GM18519 (cell line): ENCODE measurements around the gene ERC1.

Experiments
- ATAC-seq: cut with Tn5 transposase; IDR thresholded peaks from one replicate; pipeline ENCODE4 v1.9.1; 2021; ENCODE audit warnings: mild to moderate bottlenecking, moderate library complexity; ENCODE audit not compliant: unreplicated experiment, low FRiP score

The ERC1 gene

GRCh38 chr12:1277905-1278304 lies 286.9 kb downstream of the ERC1 start:
- no peak for ATAC-seq

GRCh38 chr12:1279050-1279449 lies 288.0 kb downstream of the ERC1 start:
- ATAC-seq, result no peak

- ATAC-seq, result no peak
Observed at GRCh38 chr12:1280059-1280458, 289.0 kb downstream of the ERC1 start.

- no peak for ATAC-seq
Observed at GRCh38 chr12:1281683-1282366, 290.8 kb downstream of the ERC1 start.

GRCh38 chr12:1282670-1283315 lies 291.8 kb downstream of the ERC1 start:
- ATAC-seq, result no peak

- ATAC-seq, result no peak
Observed at GRCh38 chr12:1283316-1283715, 292.3 kb downstream of the ERC1 start.

GRCh38 chr12:1284611-1285010 lies 293.6 kb downstream of the ERC1 start:
- ATAC-seq, result no peak

GRCh38 chr12:1287446-1287975 lies 296.5 kb downstream of the ERC1 start:
- no peak for ATAC-seq

GRCh38 chr12:1288333-1288732 lies 297.3 kb downstream of the ERC1 start:
- ATAC-seq, result no peak

- ATAC-seq, result no peak
Observed at GRCh38 chr12:1289371-1290155, 298.5 kb downstream of the ERC1 start.

GRCh38 chr12:1290716-1291115 lies 299.7 kb downstream of the ERC1 start:
- no peak for ATAC-seq

GRCh38 chr12:1291601-1292332 lies 300.7 kb downstream of the ERC1 start:
- ATAC-seq, result no peak

- ATAC-seq, result no peak
Observed at GRCh38 chr12:1293901-1294300, 302.9 kb downstream of the ERC1 start.

- no peak for ATAC-seq
Observed at GRCh38 chr12:1297206-1297605, 306.2 kb downstream of the ERC1 start.

- no peak for ATAC-seq
Observed at GRCh38 chr12:1297639-1298175, 306.7 kb downstream of the ERC1 start.

- ATAC-seq, result no peak
Observed at GRCh38 chr12:1300460-1300859, 309.4 kb downstream of the ERC1 start.

GRCh38 chr12:1302201-1302870 lies 311.3 kb downstream of the ERC1 start:
- no peak for ATAC-seq

GRCh38 chr12:1305063-1305434 lies 314.0 kb downstream of the ERC1 start:
- ATAC-seq, result no peak

- ATAC-seq, result no peak
Observed at GRCh38 chr12:1305791-1306500, 314.9 kb downstream of the ERC1 start.
